ENCODE data around the gene CCR5.

Gene CCR5

DNA sequence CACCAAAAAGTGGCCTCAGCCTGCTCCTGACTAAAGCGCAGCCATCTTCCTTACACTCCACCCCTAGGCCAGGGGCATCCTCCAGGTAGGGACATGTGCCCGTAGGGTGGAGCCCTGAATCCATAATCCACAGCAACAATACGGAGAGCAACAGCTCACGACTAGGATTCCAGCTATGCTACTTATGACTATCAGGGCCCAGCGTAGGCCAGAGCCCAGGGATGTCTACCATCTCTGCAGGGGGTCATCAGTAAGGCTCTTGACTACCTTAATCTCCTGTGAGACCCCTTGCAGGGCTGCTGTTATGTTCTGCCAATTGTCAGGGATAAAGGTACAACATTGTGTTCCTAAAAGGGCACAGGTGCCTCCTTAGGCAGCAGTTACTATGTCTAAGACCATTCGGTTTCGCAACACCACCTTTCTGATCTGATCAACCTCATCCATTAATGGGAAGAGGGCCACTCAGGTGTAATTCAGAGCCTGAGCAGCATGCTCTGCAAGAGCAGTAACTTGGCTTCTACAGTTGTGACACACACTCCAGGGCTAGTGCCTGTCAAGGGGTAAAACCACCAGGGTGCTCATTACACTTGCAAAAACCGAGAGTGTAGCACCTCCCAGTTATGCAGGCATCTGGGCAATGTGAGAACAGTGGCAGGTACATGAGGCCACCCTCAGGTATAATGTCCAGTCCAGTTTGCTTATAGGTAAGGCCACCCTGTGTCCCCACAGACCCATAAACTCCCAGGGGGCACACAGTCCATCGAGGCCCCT, 47.3 kb downstream of the CCR5 start:
- TF ChIP-seq, protein P1, sequence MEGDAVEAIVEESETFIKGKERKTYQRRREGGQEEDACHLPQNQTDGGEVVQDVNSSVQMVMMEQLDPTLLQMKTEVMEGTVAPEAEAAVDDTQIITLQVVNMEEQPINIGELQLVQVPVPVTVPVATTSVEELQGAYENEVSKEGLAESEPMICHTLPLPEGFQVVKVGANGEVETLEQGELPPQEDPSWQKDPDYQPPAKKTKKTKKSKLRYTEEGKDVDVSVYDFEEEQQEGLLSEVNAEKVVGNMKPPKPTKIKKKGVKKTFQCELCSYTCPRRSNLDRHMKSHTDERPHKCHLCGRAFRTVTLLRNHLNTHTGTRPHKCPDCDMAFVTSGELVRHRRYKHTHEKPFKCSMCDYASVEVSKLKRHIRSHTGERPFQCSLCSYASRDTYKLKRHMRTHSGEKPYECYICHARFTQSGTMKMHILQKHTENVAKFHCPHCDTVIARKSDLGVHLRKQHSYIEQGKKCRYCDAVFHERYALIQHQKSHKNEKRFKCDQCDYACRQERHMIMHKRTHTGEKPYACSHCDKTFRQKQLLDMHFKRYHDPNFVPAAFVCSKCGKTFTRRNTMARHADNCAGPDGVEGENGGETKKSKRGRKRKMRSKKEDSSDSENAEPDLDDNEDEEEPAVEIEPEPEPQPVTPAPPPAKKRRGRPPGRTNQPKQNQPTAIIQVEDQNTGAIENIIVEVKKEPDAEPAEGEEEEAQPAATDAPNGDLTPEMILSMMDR (conservative IDR thresholded peaks at IDR 0.05): no peak
- no peak for TF ChIP-seq ZFX (IDR thresholded peaks at IDR 0.05)
- H3K27ac ChIP-seq: no peak overlapping the region

DNA sequence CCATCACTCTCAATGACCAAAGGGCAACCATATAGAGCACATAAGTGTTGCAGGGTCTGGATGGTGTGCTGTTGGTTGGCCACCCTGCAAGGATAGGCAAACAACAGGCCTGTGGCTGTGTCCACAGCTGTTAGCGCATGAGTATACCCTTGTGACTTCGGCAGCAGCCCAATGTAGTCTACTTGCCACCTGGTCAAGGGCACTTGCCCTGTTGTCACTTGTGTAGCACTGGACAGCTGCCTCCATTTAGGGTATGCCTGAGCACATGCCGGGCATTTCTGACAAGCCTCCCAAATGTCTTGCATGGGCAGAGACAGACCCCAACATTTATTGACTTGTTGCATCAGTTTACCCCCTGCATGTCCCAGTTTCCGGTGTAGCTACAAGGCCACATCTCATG, 49.1 kb downstream of the CCR5 start:
- TF ChIP-seq, protein P1 (conservative IDR thresholded peaks at IDR 0.05): no peak
- H3K27ac ChIP-seq: no peak overlapping the region

DNA sequence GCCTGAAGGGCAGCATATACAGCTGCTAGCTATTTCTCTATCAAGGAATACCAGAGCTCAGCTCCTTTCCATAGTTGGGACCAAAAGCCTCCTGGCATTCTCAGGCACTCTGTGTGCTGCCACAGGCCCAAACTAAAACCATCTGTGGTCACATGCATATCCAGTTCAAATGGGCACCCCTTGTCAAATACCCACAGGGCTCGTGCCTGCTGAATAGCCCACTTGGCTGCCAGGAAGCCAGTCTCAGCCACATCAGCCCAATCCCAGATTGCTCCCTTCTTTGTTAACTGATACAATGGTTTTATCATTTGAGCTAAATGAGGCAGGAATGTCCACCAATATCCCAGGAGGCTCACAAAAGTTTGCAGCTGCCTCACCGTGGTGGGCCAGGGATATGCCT, 50.2 kb downstream of the CCR5 start:
- TF ChIP-seq, protein P1 (conservative IDR thresholded peaks at IDR 0.05): no peak
- no peak for TF ChIP-seq ZFX (IDR thresholded peaks at IDR 0.05)
- H3K27ac ChIP-seq: no peak overlapping the region

DNA sequence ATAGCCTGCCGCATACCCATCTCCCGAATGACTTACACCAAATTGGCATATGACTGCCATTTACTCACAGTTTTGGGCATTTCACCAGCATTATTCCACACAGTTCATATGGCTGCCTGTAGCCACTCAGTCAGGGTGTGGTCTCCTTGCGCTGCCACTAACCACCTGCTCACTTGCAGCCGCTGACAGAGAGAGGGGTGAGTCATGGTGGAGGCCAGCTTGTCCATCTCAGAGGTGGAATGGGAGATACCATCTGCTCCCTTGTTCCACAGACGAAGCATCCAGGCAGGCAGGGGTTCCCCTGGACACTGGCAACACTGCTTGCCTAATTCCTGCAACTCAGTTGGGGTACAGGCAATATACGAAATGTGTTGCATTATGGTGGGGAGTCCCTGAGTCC, 51.9 kb downstream of the CCR5 start:
- H3K27ac ChIP-seq: no peak overlapping the region
- TF ChIP-seq ZFX (IDR thresholded peaks at IDR 0.05): no peak
- TF ChIP-seq, protein P1 (conservative IDR thresholded peaks at IDR 0.05): no peak

DNA sequence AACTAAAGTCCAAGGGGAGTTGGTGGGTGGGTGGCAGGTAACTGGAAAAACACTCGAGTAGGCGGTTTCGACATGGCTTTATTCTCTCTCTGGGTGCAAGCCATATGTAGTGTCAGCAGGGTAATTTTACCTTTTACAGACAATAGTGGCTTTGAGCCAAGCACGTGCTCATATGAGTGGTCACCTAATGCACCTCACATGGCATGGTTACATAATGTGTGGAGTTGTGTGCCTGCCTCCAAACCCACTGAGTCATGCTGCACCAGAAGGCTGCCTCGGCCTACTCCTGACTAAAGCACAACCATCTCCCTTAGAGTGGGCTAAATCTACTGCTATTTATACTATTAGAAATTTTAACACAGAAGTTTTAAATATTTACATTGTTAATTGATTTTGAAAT, 52.8 kb downstream of the CCR5 start:
- H3K27ac ChIP-seq: no peak overlapping the region
- no peak for TF ChIP-seq ZFX (IDR thresholded peaks at IDR 0.05)
- TF ChIP-seq, protein P1 (conservative IDR thresholded peaks at IDR 0.05): no peak
